ENCODE measurements around the gene TELO2. TPM values are rescaled to one million over a fixed set of nuclear protein-coding genes. Genes with fewer than 3 reads are reported as not detected.
A peak's percentile ranks its signal among the peaks of the same experiment; 100 is the strongest.

The TELO2 gene
- total RNA-seq, 4 donors from 2014 or later: 17.0 to 29.3 (median 21.4) TPM

- no peak for DNase-seq
- TF ChIP-seq CTCF (IDR thresholded peaks at IDR 0.05): no peak
- peak in 2 of 4 donors; percentile 17 to 20 for TF ChIP-seq POLR2A (IDR thresholded peaks at IDR 0.05)
- Histone ChIP-seq H3K4me3 (peak overlapping the region in 3 of 4 donors; percentile 54 to 73 (median 65)), H3K4me1 (peaks cover 40 to 76% (median 42%) of the 10 kb centered on the region in 3 donors), H3K36me3 (no peaks in the 10 kb centered on the region), H3K9me3 (no peaks in the 10 kb centered on the region), H3K27ac (peak overlapping the region; percentile 81 to 92 (median 88)), H3K27me3 (no peaks in the 10 kb centered on the region)
- intact Hi-C loops (cut with DNase I): no loop called here
- 62 to 79% methylated on average over 9 to 21 of the region's 35 CpGs for WGBS, 2 donors
Measured at GRCh38 chr16:1530883-1531637, 37.9 kb downstream of the TELO2 start.

GRCh38 chr16:1531638-1531910 lies 38.4 kb downstream of the TELO2 start:
- Histone ChIP-seq H3K9me3 (no peaks in the 10 kb centered on the region), H3K4me1 (peaks cover 42 to 78% (median 45%) of the 10 kb centered on the region in 3 donors), H3K4me3 (peak overlapping the region in 3 of 4 donors; percentile 54 to 73 (median 65)), H3K36me3 (peaks cover 0 to 1% (median 0%) of the 10 kb centered on the region in 3 donors), H3K27ac (peak overlapping the region; percentile 81 to 92 (median 88)), H3K27me3 (no peaks in the 10 kb centered on the region)
- TF ChIP-seq POLR2A (IDR thresholded peaks at IDR 0.05) (no peak), CTCF (IDR thresholded peaks at IDR 0.05) (no peak)
- intact Hi-C loops (cut with DNase I): no loop called here
- 85 to 100% methylated on average over 1 to 8 of the region's 14 CpGs for WGBS, 2 donors
- DNase-seq: no peak

DNA sequence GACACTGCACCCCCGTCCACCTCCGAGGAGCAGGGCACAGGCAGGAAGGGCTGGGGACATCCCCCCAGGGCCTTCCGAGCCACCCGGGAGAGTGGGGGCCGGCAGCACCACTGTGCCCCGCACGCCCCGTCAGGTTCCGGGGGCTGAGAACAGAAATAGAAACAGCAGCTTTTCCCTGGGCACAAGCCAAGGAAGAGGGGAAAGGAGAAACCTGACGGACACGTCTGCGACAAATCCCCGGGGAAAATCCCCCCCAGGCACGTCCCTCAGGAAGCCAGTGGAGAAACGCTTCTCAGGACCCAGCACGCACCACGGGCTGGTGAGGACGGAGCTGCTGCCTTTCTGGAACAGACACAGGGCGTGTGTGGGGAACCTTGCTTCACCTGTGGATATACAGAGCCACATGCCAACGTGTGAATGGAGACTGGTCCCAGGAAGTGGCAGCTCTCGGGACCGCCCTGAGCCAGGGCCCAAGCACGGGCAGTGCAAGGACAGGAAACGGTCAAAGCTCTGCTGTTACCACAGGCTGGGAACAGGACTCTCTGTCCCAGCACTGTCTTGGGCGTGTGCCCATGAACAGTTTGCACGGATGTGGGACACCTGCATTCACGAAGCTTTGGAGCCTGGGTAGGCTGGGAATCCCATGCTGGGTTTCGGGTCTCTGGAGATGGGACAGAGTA lies 39.1 kb downstream of the TELO2 start:
- H3K27ac ChIP-seq: peak overlapping the region; percentile 81 to 92 (median 88)
- peaks cover 0 to 8% (median 0%) of the 10 kb centered on the region in 3 donors for H3K36me3 ChIP-seq
- H3K4me1 ChIP-seq: peaks cover 42 to 78% (median 48%) of the 10 kb centered on the region in 3 donors
- DNase-seq: no peak
- TF ChIP-seq POLR2A (IDR thresholded peaks at IDR 0.05) (no peak), CTCF (IDR thresholded peaks at IDR 0.05) (no peak)
- H3K9me3 ChIP-seq: no peaks in the 10 kb centered on the region
- H3K4me3 ChIP-seq: peak overlapping the region in 3 of 4 donors; percentile 54 to 73 (median 65)
- intact Hi-C loops (cut with DNase I): no loop called here
- H3K27me3 ChIP-seq: no peaks in the 10 kb centered on the region
- WGBS, 2 donors: 3 to 19% methylated on average over 6 to 13 of the region's 28 CpGs

- H3K4me3 ChIP-seq: peak overlapping the region in 3 of 4 donors; percentile 54 to 73 (median 65)
- H3K4me1 ChIP-seq: peaks cover 42 to 78% (median 47%) of the 10 kb centered on the region in 3 donors
- intact Hi-C loops (cut with DNase I): no loop called here
- DNase-seq: no peak
- WGBS, 2 donors: 90% methylated on average over 2 of the region's 10 CpGs; no CpG with 5 or more reads in 1 of the 2 donors
- no peak for TF ChIP-seq POLR2A (IDR thresholded peaks at IDR 0.05)
- TF ChIP-seq CTCF (IDR thresholded peaks at IDR 0.05): no peak
- H3K27ac ChIP-seq: peak overlapping the region; percentile 81 to 92 (median 88)
- no peaks in the 10 kb centered on the region for H3K9me3 ChIP-seq
- H3K36me3 ChIP-seq: peaks cover 0 to 13% (median 0%) of the 10 kb centered on the region in 3 donors
- no peaks in the 10 kb centered on the region for H3K27me3 ChIP-seq
Measured at GRCh38 chr16:1532771-1533170, 39.6 kb downstream of the TELO2 start.

- no peak for TF ChIP-seq CTCF (IDR thresholded peaks at IDR 0.05)
- TF ChIP-seq POLR2A (IDR thresholded peaks at IDR 0.05): peak in 2 of 4 donors; percentile 70 to 86
- Histone ChIP-seq H3K4me1 (peaks cover 39 to 78% (median 47%) of the 10 kb centered on the region in 3 donors), H3K9me3 (no peaks in the 10 kb centered on the region), H3K27ac (peak within 1 kb of the TSS; percentile 81 to 92 (median 88)), H3K4me3 (peak within 1 kb of the TSS; percentile 43 to 73 (median 60)), H3K27me3 (no peaks in the 10 kb centered on the region), H3K36me3 (peaks cover 0 to 20% (median 1%) of the 10 kb centered on the region in 3 donors)
- intact Hi-C loops (cut with DNase I): no loop called here
- WGBS, 2 donors: no CpG with 5 or more reads among the region's 27 CpGs
- DNase-seq: no peak
Measured at GRCh38 chr16:1533443-1533951, 40.3 kb downstream of the TELO2 start, which contains the start of gene TMEM204. TSS of gene TMEM204 (plus strand) at chr16:1533666. CDS start at chr16:1534276, 610 bp downstream.

Data from esophagus squamous epithelium (tissue), 5 donors.